Measurements from ENCODE around the gene PSMB1. TPM values are rescaled to one million over a fixed set of nuclear protein-coding genes. Genes with fewer than 3 reads are reported as not detected.

PSMB1 gene
- 230 to 263 TPM (median 241 TPM) in 5 replicates for total RNA-seq (2022; extraction: Qiagen RNA extraction)

GRCh38 chr6:170552765-170553533 lies at the start of gene PSMB1:
Gene PSMB1 (minus strand): TSS chr6:170553307. CDS start chr6:170553242, 65 bp downstream.

DNA sequence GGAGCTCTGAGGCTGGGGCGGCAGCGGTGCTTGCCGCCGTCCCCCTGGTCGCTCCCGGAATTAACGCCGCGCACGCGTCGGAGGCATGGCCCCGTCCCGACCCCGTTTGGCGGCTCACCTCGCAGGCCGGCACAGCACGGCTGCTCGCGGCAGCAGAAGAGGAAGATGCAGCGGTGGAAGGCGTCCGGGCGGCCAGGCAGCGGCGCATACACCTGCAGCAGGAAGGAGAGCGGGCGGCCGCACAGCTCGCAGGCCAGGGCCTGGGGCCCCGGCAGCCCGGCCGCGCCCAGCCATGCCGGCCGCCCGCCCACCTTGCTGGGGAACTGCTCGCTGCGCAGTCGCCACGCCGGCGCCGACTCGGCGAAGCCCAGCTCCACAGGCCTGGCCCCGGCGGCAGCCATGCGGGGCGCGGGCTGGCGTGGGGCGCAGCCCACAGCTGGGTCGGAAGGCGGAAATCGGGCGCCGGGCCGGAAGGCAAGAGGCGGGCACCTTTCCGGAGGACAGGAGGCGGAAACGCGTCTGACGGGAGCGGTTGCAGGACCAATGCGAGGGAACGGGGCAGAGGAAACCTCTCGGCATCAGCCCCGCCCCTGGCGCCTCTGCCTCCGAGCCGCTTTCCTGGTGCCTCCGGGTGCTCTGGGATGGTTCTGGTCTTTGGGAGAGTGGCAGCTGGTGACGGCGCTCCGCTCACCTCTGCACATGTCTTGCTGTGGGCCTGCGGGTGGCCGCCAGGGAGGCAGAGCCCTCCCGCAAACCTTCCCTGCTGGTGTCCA lies 31.3 kb upstream of the PSMB1 start, which contains the start of gene PDCD2:
TSS of gene PDCD2 (minus strand) at position 457 of the 773 bp plus-strand sequence. CDS start at position 401, 56 bp downstream.

GRCh38 chr6:170554013-170554795 lies 1.1 kb upstream of the PSMB1 start, which contains the start of gene TBP:
Gene TBP (plus strand): TSS chr6:170554369. CDS start chr6:170557030, 2,661 bp downstream.

Other genes with a start within 250 kb of the PSMB1 start
- gene FAM120B, start 246.5 kb downstream of the PSMB1 start, total RNA-seq (2022; extraction: Qiagen RNA extraction), result 8.6 to 10.7 TPM (median 10.0 TPM) in 5 replicates
- 14.6 to 17.0 TPM (median 15.7 TPM) in 5 replicates for gene TBP, start 1.1 kb upstream of the PSMB1 start, total RNA-seq (2022; extraction: Qiagen RNA extraction)
- gene PDCD2, start 31.3 kb upstream of the PSMB1 start, total RNA-seq (2022; extraction: Qiagen RNA extraction), result 48.1 to 54.7 TPM (median 51.4 TPM) in 5 replicates

Measured in A549 treated with CORT108297 at 1 μM for 4 hours (cell line).